Activated T-helper 17 cell treated with anti-CD3 and anti-CD28 coated beads, Interleukin-2, amount 50 U/mL, for 72 hours (primary cell): ENCODE measurements around the gene CNOT4. TPM values are rescaled to one million over a fixed set of nuclear protein-coding genes. Genes with fewer than 3 reads are reported as not detected.
A peak's percentile ranks its signal among the peaks of the same experiment; 100 is the strongest.

Source experiments
- ATAC-seq: fragments of 150-1000 bp; cut with Tn5 transposase; replicated peaks from 2 replicates; pipeline ENCODE4 v1.10.0; 2021; ENCODE audit warnings: mild to moderate bottlenecking, moderate library complexity
- H3K27ac Mint-ChIP-seq: one replicate; pipeline ENCODE4 v1.8.0; 2022; ENCODE audit warnings: mixed read lengths
- H3K27me3 Mint-ChIP-seq: one replicate; pipeline ENCODE4 v1.8.0; 2022; ENCODE audit warnings: mixed read lengths
- H3K36me3 Mint-ChIP-seq: one replicate; pipeline ENCODE4 v1.8.0; 2022; ENCODE audit warnings: low read depth, mild to moderate bottlenecking, mixed read lengths
- H3K4me1 Mint-ChIP-seq: one replicate; pipeline ENCODE4 v1.8.0; 2022; ENCODE audit warnings: mixed read lengths
- H3K4me3 Mint-ChIP-seq: one replicate; pipeline ENCODE4 v1.8.0; 2022; ENCODE audit warnings: mild to moderate bottlenecking, mixed read lengths
- H3K9me3 Mint-ChIP-seq: one replicate; pipeline ENCODE4 v1.8.0; 2022; ENCODE audit warnings: mixed read lengths
- total RNA-seq, 2 donors: library from RNA; stranded (reverse); gene quantifications; one replicate each; pipeline ENCODE4 v1.2.3, GENCODE V29; 2022

CNOT4 gene
- total RNA-seq, 2 donors from 2014 or later, result 20.1 to 28.1 TPM

GRCh38 chr7:135411098-135411497 is 98.8 kb downstream of the CNOT4 start:
- H3K27me3 Mint-ChIP-seq, result no peaks in the 10 kb centered on the region
- no peak for ATAC-seq
- H3K4me1 Mint-ChIP-seq, result no peaks in the 10 kb centered on the region
- H3K4me3 Mint-ChIP-seq, result no peak overlapping the region
- H3K27ac Mint-ChIP-seq, result no peak overlapping the region
- no peaks in the 10 kb centered on the region for H3K9me3 Mint-ChIP-seq
- H3K36me3 Mint-ChIP-seq, result peaks cover 72% of the 10 kb centered on the region

- Mint-ChIP-seq H3K9me3 (no peaks in the 10 kb centered on the region), H3K27ac (no peak overlapping the region), H3K36me3 (peaks cover 75% of the 10 kb centered on the region), H3K4me3 (no peak overlapping the region), H3K4me1 (no peaks in the 10 kb centered on the region), H3K27me3 (no peaks in the 10 kb centered on the region)
- no peak for ATAC-seq
Observed at GRCh38 chr7:135410543-135410942, 99.4 kb downstream of the CNOT4 start.

- Mint-ChIP-seq H3K9me3 (no peaks in the 10 kb centered on the region), H3K27ac (no peak overlapping the region), H3K4me3 (no peak overlapping the region), H3K36me3 (peaks cover 74% of the 10 kb centered on the region), H3K27me3 (no peaks in the 10 kb centered on the region), H3K4me1 (no peaks in the 10 kb centered on the region)
- ATAC-seq, result no peak
Observed at GRCh38 chr7:135409845-135410542, 99.9 kb downstream of the CNOT4 start.

- ATAC-seq, result no peak
- H3K9me3 Mint-ChIP-seq, result no peaks in the 10 kb centered on the region
- H3K36me3 Mint-ChIP-seq, result peaks cover 56% of the 10 kb centered on the region
- H3K27ac Mint-ChIP-seq, result peak overlapping the region; percentile 13
- H3K4me1 Mint-ChIP-seq, result no peaks in the 10 kb centered on the region
- no peaks in the 10 kb centered on the region for H3K27me3 Mint-ChIP-seq
- H3K4me3 Mint-ChIP-seq, result no peak overlapping the region
Observed at GRCh38 chr7:135407884-135408283, 102.0 kb downstream of the CNOT4 start.

- H3K27ac Mint-ChIP-seq, result peak overlapping the region; percentile 13
- peaks cover 50% of the 10 kb centered on the region for H3K36me3 Mint-ChIP-seq
- H3K27me3 Mint-ChIP-seq, result no peaks in the 10 kb centered on the region
- peak; percentile 31 for ATAC-seq
- no peaks in the 10 kb centered on the region for H3K9me3 Mint-ChIP-seq
- H3K4me3 Mint-ChIP-seq, result no peak overlapping the region
- H3K4me1 Mint-ChIP-seq, result no peaks in the 10 kb centered on the region
Observed at GRCh38 chr7:135406918-135407317, 103.0 kb downstream of the CNOT4 start.

- H3K9me3 Mint-ChIP-seq, result no peaks in the 10 kb centered on the region
- no peaks in the 10 kb centered on the region for H3K4me1 Mint-ChIP-seq
- H3K36me3 Mint-ChIP-seq, result peaks cover 42% of the 10 kb centered on the region
- no peak overlapping the region for H3K27ac Mint-ChIP-seq
- no peak for ATAC-seq
- H3K4me3 Mint-ChIP-seq, result no peak overlapping the region
- H3K27me3 Mint-ChIP-seq, result no peaks in the 10 kb centered on the region
Observed at GRCh38 chr7:135405969-135406368, 103.9 kb downstream of the CNOT4 start.

GRCh38 chr7:135403302-135403701 is 106.6 kb downstream of the CNOT4 start:
- no peaks in the 10 kb centered on the region for H3K27me3 Mint-ChIP-seq
- H3K4me3 Mint-ChIP-seq, result no peak overlapping the region
- H3K36me3 Mint-ChIP-seq, result peaks cover 29% of the 10 kb centered on the region
- H3K27ac Mint-ChIP-seq, result no peak overlapping the region
- no peaks in the 10 kb centered on the region for H3K9me3 Mint-ChIP-seq
- no peak for ATAC-seq
- no peaks in the 10 kb centered on the region for H3K4me1 Mint-ChIP-seq

GRCh38 chr7:135397689-135398088 is 112.2 kb downstream of the CNOT4 start:
- Mint-ChIP-seq H3K4me1 (no peaks in the 10 kb centered on the region), H3K4me3 (no peak overlapping the region), H3K27me3 (no peaks in the 10 kb centered on the region), H3K9me3 (no peaks in the 10 kb centered on the region), H3K36me3 (peaks cover 57% of the 10 kb centered on the region), H3K27ac (no peak overlapping the region)
- ATAC-seq, result no peak

GRCh38 chr7:135392701-135393100 is 117.2 kb downstream of the CNOT4 start:
- H3K9me3 Mint-ChIP-seq, result no peaks in the 10 kb centered on the region
- no peak for ATAC-seq
- H3K36me3 Mint-ChIP-seq, result peaks cover 90% of the 10 kb centered on the region
- H3K4me3 Mint-ChIP-seq, result no peak overlapping the region
- H3K27me3 Mint-ChIP-seq, result no peaks in the 10 kb centered on the region
- H3K4me1 Mint-ChIP-seq, result no peaks in the 10 kb centered on the region
- H3K27ac Mint-ChIP-seq, result no peak overlapping the region

GRCh38 chr7:135391514-135391913 is 118.4 kb downstream of the CNOT4 start:
- H3K27ac Mint-ChIP-seq, result no peak overlapping the region
- no peaks in the 10 kb centered on the region for H3K4me1 Mint-ChIP-seq
- ATAC-seq, result no peak
- peaks cover 90% of the 10 kb centered on the region for H3K36me3 Mint-ChIP-seq
- H3K27me3 Mint-ChIP-seq, result no peaks in the 10 kb centered on the region
- no peak overlapping the region for H3K4me3 Mint-ChIP-seq
- H3K9me3 Mint-ChIP-seq, result no peaks in the 10 kb centered on the region

- no peak for ATAC-seq
- H3K27ac Mint-ChIP-seq, result no peak overlapping the region
- peaks cover 88% of the 10 kb centered on the region for H3K36me3 Mint-ChIP-seq
- no peak overlapping the region for H3K4me3 Mint-ChIP-seq
- no peaks in the 10 kb centered on the region for H3K27me3 Mint-ChIP-seq
- no peaks in the 10 kb centered on the region for H3K9me3 Mint-ChIP-seq
- H3K4me1 Mint-ChIP-seq, result no peaks in the 10 kb centered on the region
Observed at GRCh38 chr7:135390829-135391228, 119.1 kb downstream of the CNOT4 start.

GRCh38 chr7:135389971-135390370 is 119.9 kb downstream of the CNOT4 start:
- no peak for ATAC-seq
- Mint-ChIP-seq H3K4me1 (no peaks in the 10 kb centered on the region), H3K36me3 (peaks cover 79% of the 10 kb centered on the region), H3K27me3 (no peaks in the 10 kb centered on the region), H3K4me3 (no peak overlapping the region), H3K9me3 (no peaks in the 10 kb centered on the region), H3K27ac (no peak overlapping the region)

GRCh38 chr7:135388616-135389015 is 121.3 kb downstream of the CNOT4 start:
- Mint-ChIP-seq H3K27ac (no peak overlapping the region), H3K4me1 (no peaks in the 10 kb centered on the region), H3K27me3 (no peaks in the 10 kb centered on the region)

GRCh38 chr7:135386776-135387175 is 123.1 kb downstream of the CNOT4 start:
- Mint-ChIP-seq H3K27ac (no peak overlapping the region), H3K4me1 (no peaks in the 10 kb centered on the region), H3K27me3 (no peaks in the 10 kb centered on the region), H3K4me3 (no peak overlapping the region), H3K9me3 (no peaks in the 10 kb centered on the region), H3K36me3 (peaks cover 49% of the 10 kb centered on the region)
- ATAC-seq, result no peak

More at GRCh38 chr7:135388616-135389015, 121.3 kb downstream of the CNOT4 start:
- no peak overlapping the region for H3K4me3 Mint-ChIP-seq
- H3K9me3 Mint-ChIP-seq, result no peaks in the 10 kb centered on the region
- H3K36me3 Mint-ChIP-seq, result peaks cover 66% of the 10 kb centered on the region
- no peak for ATAC-seq

- Mint-ChIP-seq H3K27me3 (no peaks in the 10 kb centered on the region), H3K27ac (no peak overlapping the region), H3K4me1 (no peaks in the 10 kb centered on the region), H3K36me3 (peaks cover 43% of the 10 kb centered on the region), H3K4me3 (no peak overlapping the region), H3K9me3 (no peaks in the 10 kb centered on the region)
- no peak for ATAC-seq
Observed at GRCh38 chr7:135386181-135386580, 123.7 kb downstream of the CNOT4 start.

- Mint-ChIP-seq H3K9me3 (no peaks in the 10 kb centered on the region), H3K4me3 (no peak overlapping the region), H3K27ac (no peak overlapping the region), H3K4me1 (no peaks in the 10 kb centered on the region), H3K27me3 (no peaks in the 10 kb centered on the region), H3K36me3 (peaks cover 33% of the 10 kb centered on the region)
- ATAC-seq, result no peak
Observed at GRCh38 chr7:135385209-135385608, 124.7 kb downstream of the CNOT4 start.
